HCT116 (cell line): Measurements from ENCODE around the gene OTOP2. TPM values are rescaled to one million over a fixed set of nuclear protein-coding genes. Genes with fewer than 3 reads are reported as not detected.
A peak's percentile ranks its signal among the peaks of the same experiment; 100 is the strongest.
"Not testable (repeated sequence)": the region's sequence is repeated elsewhere in the genome, so short reads cannot be mapped to it uniquely, and the experiment has no call there.

Experiments
- ATAC-seq: fragments of 200-7000 bp; cut with Tn5 transposase; 2 replicates; pipeline ENCODE4 v1.9.1; 2020; ENCODE audit warnings: mild to moderate bottlenecking, moderate library complexity
- BruUV-seq: library from RNA; stranded (reverse); fragments of 400-500 nt; replicated peaks from 2 replicates; lab custom pipeline; 2021; lab: Mats Ljungman, UMichigan
- CTCF ChIA-PET: fragments of 300-600 bp; sonication (Branson Sonifier 250); formaldehyde crosslinking; loops from one replicate; lab custom pipeline; 2021; ENCODE audit warnings: antibody characterized with exemption; lab: Charles Lee
- POLR2A ChIA-PET: fragments of 300-600, 350-600 bp; sonication (Branson Sonifier 250); formaldehyde crosslinking; loops from one replicate; lab custom pipeline; 2021; ENCODE audit warnings: antibody characterized with exemption; lab: Charles Lee
- RAD21 ChIA-PET, 2 experiments: fragments of 300-600 bp; sonication (Branson Sonifier 250); formaldehyde crosslinking; loops; one replicate each; lab custom pipeline; 2023; ENCODE audit warnings: low total read pairs in 2 of 2; ENCODE audit not compliant: uncharacterized antibody in 2 of 2, unreplicated experiment in 2 of 2, low non-redundant PET in 1 of 2; lab: Charles Lee
- DNase-seq: peaks from one replicate; pipeline ENCODE4 v3.0.0-alpha.2; 2010; ENCODE audit warnings: low read depth, low spot score
- H2AFZ ChIP-seq: fragments of 200-600 bp; shearing (Covaris generic), sonication (generic); 2 replicates; pipeline ENCODE4 v1.6.1; 2017; ENCODE audit warnings: low read depth, mixed run types, mixed read lengths, antibody characterized with exemption, low read length; ENCODE audit not compliant: poor library complexity, severe bottlenecking
- H3K27ac ChIP-seq: 2 replicates; pipeline ENCODE4 v1.5.1; 2012; ENCODE audit warnings: low read depth, low read length
- H3K27me3 ChIP-seq: fragments of 200-600 bp; sonication (generic); 2 replicates; pipeline ENCODE4 v1.6.1; 2016; ENCODE audit warnings: mixed run types, low read length, mixed read lengths; ENCODE audit not compliant: insufficient read depth
- H3K36me3 ChIP-seq, 2 experiments: fragments of 200-500 bp in 1 of 2; fragments of 200-600 bp in 1 of 2; sonication (Bioruptor generic) in 1 of 2; sonication (generic) in 1 of 2; 2 replicates each; pipeline versions ENCODE4 v1.5.1 to v1.6.1; 2014 to 2016; ENCODE audit warnings: low read length in 2 of 2, inconsistent platforms in 1 of 2, mixed read lengths in 1 of 2, mixed run types in 1 of 2; ENCODE audit not compliant: insufficient read depth in 2 of 2, control insufficient read depth in 1 of 2
- H3K4me1 ChIP-seq, 2 experiments: fragments of 200-600 bp in 1 of 2; sonication (generic) in 1 of 2; 2 replicates each; pipeline versions ENCODE4 v1.5.1 to v1.6.1; 2012 to 2017; ENCODE audit warnings: low read length in 2 of 2, inconsistent platforms in 1 of 2, mild to moderate bottlenecking in 1 of 2, mixed read lengths in 1 of 2, mixed run types in 1 of 2, moderate library complexity in 1 of 2; ENCODE audit not compliant: insufficient read depth in 2 of 2, control insufficient read depth in 1 of 2
- H3K4me2 ChIP-seq: fragments of 200-600 bp; sonication (generic); 2 replicates; pipeline ENCODE4 v1.6.1; 2017; ENCODE audit warnings: mixed run types, low read length, mixed read lengths
- H3K4me3 ChIP-seq, 2 experiments: fragments of 200-600 bp in 1 of 2; sonication (generic) in 1 of 2; replicated peaks in 1 of 2; 2 replicates each; pipeline ENCODE4 v1.5.1; 2011 to 2016; ENCODE audit warnings: low read length in 2 of 2, control low read depth in 1 of 2, low read depth in 1 of 2, mild to moderate bottlenecking in 1 of 2, mixed read lengths in 1 of 2, mixed run types in 1 of 2
- H3K79me2 ChIP-seq: fragments of 200-600 bp; sonication (generic); 2 replicates; pipeline ENCODE4 v1.6.1; 2017; ENCODE audit warnings: mild to moderate bottlenecking, mixed run types, low read length, moderate library complexity, mixed read lengths; ENCODE audit not compliant: insufficient read depth
- H3K9ac ChIP-seq: fragments of 200-600 bp; sonication (generic); 2 replicates; pipeline ENCODE4 v1.6.1; 2016; ENCODE audit warnings: low read length, mixed read lengths
- H3K9me2 ChIP-seq: fragments of 200-600 bp; sonication (generic), shearing (Covaris generic); 2 replicates; pipeline ENCODE4 v1.6.1; 2017; ENCODE audit warnings: mixed run types, mild to moderate bottlenecking, moderate library complexity; ENCODE audit not compliant: insufficient read depth
- H3K9me3 ChIP-seq, 2 experiments: fragments of 200-500 bp in 1 of 2; fragments of 200-600 bp in 1 of 2; sonication (Bioruptor generic) in 1 of 2; sonication (generic) in 1 of 2; 2 replicates each; pipeline ENCODE4 v1.6.1; 2014 to 2017; ENCODE audit warnings: low read length in 2 of 2, mixed read lengths in 2 of 2, inconsistent platforms in 1 of 2, low read depth in 1 of 2, mild to moderate bottlenecking in 1 of 2, mixed run types in 1 of 2, moderate library complexity in 1 of 2; ENCODE audit not compliant: control insufficient read depth in 1 of 2, insufficient read depth in 1 of 2
- H4K20me1 ChIP-seq: fragments of 200-600 bp; sonication (generic), shearing (Covaris generic); 2 replicates; pipeline ENCODE4 v1.6.1; 2017; ENCODE audit warnings: mixed run types, mild to moderate bottlenecking, moderate library complexity; ENCODE audit not compliant: insufficient read depth
- CBX3 ChIP-seq: IDR thresholded peaks from 2 replicates; pipeline ENCODE4 v1.6.1; 2012; ENCODE audit warnings: low read depth
- CEBPB ChIP-seq: IDR thresholded peaks from 2 replicates; pipeline ENCODE4 v1.6.1; 2012; ENCODE audit warnings: low read depth
- EGR1 ChIP-seq: IDR thresholded peaks from 2 replicates; pipeline ENCODE4 v1.6.1; 2012; ENCODE audit warnings: low read depth
- ELF1 ChIP-seq: IDR thresholded peaks from 2 replicates; pipeline ENCODE4 v1.6.1; 2012; ENCODE audit warnings: low read depth, borderline replicate concordance
- EZH2 ChIP-seq: fragments of 200-600 bp; sonication (generic); IDR thresholded peaks from 2 replicates; pipeline ENCODE4 v1.6.1; 2017; ENCODE audit warnings: antibody characterized with exemption, mixed run types
- EZH2phosphoT487 ChIP-seq: fragments of 200-600 bp; IDR thresholded peaks from 2 replicates; pipeline ENCODE4 v1.6.1; 2018; ENCODE audit warnings: antibody characterized with exemption, borderline replicate concordance
- JUND ChIP-seq: IDR thresholded peaks from 2 replicates; pipeline ENCODE4 v1.6.1; 2012
- POLR2AphosphoS5 ChIP-seq: IDR thresholded peaks from 2 replicates; pipeline ENCODE4 v1.6.1; 2011; ENCODE audit warnings: mild to moderate bottlenecking, low read depth, low read length, moderate library complexity
- RAD21 ChIP-seq: IDR thresholded peaks from 2 replicates; pipeline ENCODE4 v1.6.1; 2012; ENCODE audit warnings: low read depth, mild to moderate bottlenecking
- SIN3A ChIP-seq: IDR thresholded peaks from 2 replicates; pipeline ENCODE4 v1.6.1; 2012; ENCODE audit warnings: low read depth
- SP1 ChIP-seq: IDR thresholded peaks from 2 replicates; pipeline ENCODE4 v1.6.1; 2012; ENCODE audit warnings: low read depth
- YY1 ChIP-seq: IDR thresholded peaks from 2 replicates; pipeline ENCODE4 v1.6.1; 2011; ENCODE audit warnings: low read length, low read depth, moderate library complexity, mild to moderate bottlenecking; ENCODE audit not compliant: insufficient replicate concordance; ENCODE audit errors: extremely low read depth
- ZFX ChIP-seq: fragments of 450-650 bp; IDR thresholded peaks from 2 replicates; pipeline ENCODE4 v1.6.1; 2017
- intact Hi-C: fragments of 100-400 bp; cut with micrococcal nuclease; formaldehyde crosslinking; loops from 2 replicates; pipeline ENCODE4 v1.10.0; 2022
- total RNA-seq: library from RNA; stranded (reverse); gene quantifications from one replicate; pipeline ENCODE4 v1.2.1, GENCODE V29; 2021; ENCODE audit not compliant: unreplicated experiment
- TF ChIP-seq, protein P1 (sequence below): IDR thresholded peaks from 2 replicates; pipeline ENCODE4 v1.6.1; 2011; ENCODE audit warnings: mild to moderate bottlenecking, low read length, moderate library complexity; ENCODE audit not compliant: insufficient replicate concordance; ENCODE audit errors: extremely low read depth
- TF ChIP-seq, protein P2 (sequence below): IDR thresholded peaks from 2 replicates; pipeline ENCODE4 v1.6.1; 2012; ENCODE audit warnings: low read depth

OTOP2 gene
- total RNA-seq, 1 experiment from 2014 or later = not detected

GRCh38 chr17:74906214-74906793, 17.8 kb upstream of the OTOP2 start:
- H3K36me3 ChIP-seq, H3K9ac ChIP-seq, BruUV-seq, H3K4me3 ChIP-seq, H3K27me3 ChIP-seq, intact Hi-C loops, H3K9me2 ChIP-seq, H2AFZ ChIP-seq, H4K20me1 ChIP-seq, H3K79me2 ChIP-seq, H3K9me3 ChIP-seq: not testable (repeated sequence)
- H3K4me1 ChIP-seq = peaks cover 3 to 30% of the 10 kb centered on the region in 2 experiments
- POLR2A ChIA-PET = interaction anchor here (1.3 to 2.3 kb wide), 5 partner anchors 8 to 218 kb away, joined by 3 to 15 read pairs (median 6); partner anchors contain the start of gene FDXR
- ATAC-seq (peak; percentile 19; the same call in 1 of the 2 replicates), DNase-seq (peak; percentile 48)
- CTCF ChIA-PET = interaction anchor here (1.0 kb wide), 1 partner anchor 52 kb away, joined by 3 read pairs; no protein-coding TSS in a partner anchor
- RAD21 ChIA-PET = interaction anchor here in 1 of 2 experiments (0.7 kb wide), 1 partner anchor 31 kb away, joined by 3 read pairs; no protein-coding TSS in a partner anchor
- H3K27ac ChIP-seq = peak overlapping the region; percentile 29; the same call in 1 of the 2 replicates
- H3K4me2 ChIP-seq = 0 out of 2 replicates have a peak overlapping the region, but pooled peaks have one; percentile 6
- peak; percentile 24; the same call in 1 of the 2 replicates for TF ChIP-seq POLR2AphosphoS5
- peak; percentile 72 for TF ChIP-seq SP1

DNA sequence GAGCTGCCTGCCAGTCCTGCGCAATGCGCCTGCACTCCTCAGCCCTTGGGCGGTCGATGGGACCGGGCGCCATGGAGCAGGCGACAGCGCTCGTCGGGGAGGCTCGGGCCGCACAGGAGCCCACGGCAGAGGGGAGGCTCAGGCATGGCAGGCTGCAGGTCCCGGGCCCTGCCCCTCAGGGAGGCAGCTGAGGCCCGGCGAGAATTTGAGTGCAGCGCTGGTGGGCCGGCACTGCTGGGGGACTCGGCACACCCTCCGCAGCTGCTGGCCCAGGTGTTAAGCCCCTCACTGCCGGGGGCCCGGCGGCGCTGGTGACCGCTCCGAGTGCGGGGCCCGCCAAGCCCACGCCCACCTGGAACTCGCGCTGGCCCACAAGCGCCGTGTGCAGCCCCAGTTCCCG, 17.1 kb upstream of the OTOP2 start:
- Histone ChIP-seq H3K27ac (peak overlapping the region; percentile 29; the same call in 1 of the 2 replicates), H3K9me2 (no peaks in the 10 kb centered on the region), H3K9me3 (no peaks in the 10 kb centered on the region), H2AFZ (no peak overlapping the region), H3K27me3 (no peaks in the 10 kb centered on the region), H3K79me2 (no peaks in the 10 kb centered on the region), H3K9ac (no peak overlapping the region), H3K4me1 (peaks cover 3 to 30% of the 10 kb centered on the region in 2 experiments), H4K20me1 (no peaks in the 10 kb centered on the region), H3K36me3 (no peaks in the 10 kb centered on the region), H3K4me2 (no peak overlapping the region), H3K4me3 (no peak overlapping the region)
- no peak for DNase-seq
- intact Hi-C loops = no loop called here
- no TSS peak for BruUV-seq
- ATAC-seq = no peak
- ChIA-PET CTCF (no interaction called here), RAD21 (no interaction called here), POLR2A (interaction anchor here (2.0 kb wide), 1 partner anchor 34 kb away, joined by 15 read pairs; the partner anchor contains the start of gene FDXR)
- TF ChIP-seq EGR1 (no peak), EZH2 (no peak), ELF1 (no peak), ZFX (no peak), EZH2phosphoT487 (no peak), CBX3 (no peak), SIN3A (no peak), YY1 (no peak), POLR2AphosphoS5 (no peak), RAD21 (no peak), JUND (no peak), CEBPB (no peak), SP1 (no peak)
- TF ChIP-seq, protein P1, sequence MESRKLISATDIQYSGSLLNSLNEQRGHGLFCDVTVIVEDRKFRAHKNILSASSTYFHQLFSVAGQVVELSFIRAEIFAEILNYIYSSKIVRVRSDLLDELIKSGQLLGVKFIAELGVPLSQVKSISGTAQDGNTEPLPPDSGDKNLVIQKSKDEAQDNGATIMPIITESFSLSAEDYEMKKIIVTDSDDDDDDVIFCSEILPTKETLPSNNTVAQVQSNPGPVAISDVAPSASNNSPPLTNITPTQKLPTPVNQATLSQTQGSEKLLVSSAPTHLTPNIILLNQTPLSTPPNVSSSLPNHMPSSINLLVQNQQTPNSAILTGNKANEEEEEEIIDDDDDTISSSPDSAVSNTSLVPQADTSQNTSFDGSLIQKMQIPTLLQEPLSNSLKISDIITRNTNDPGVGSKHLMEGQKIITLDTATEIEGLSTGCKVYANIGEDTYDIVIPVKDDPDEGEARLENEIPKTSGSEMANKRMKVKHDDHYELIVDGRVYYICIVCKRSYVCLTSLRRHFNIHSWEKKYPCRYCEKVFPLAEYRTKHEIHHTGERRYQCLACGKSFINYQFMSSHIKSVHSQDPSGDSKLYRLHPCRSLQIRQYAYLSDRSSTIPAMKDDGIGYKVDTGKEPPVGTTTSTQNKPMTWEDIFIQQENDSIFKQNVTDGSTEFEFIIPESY = no peak
- TF ChIP-seq, protein P2, sequence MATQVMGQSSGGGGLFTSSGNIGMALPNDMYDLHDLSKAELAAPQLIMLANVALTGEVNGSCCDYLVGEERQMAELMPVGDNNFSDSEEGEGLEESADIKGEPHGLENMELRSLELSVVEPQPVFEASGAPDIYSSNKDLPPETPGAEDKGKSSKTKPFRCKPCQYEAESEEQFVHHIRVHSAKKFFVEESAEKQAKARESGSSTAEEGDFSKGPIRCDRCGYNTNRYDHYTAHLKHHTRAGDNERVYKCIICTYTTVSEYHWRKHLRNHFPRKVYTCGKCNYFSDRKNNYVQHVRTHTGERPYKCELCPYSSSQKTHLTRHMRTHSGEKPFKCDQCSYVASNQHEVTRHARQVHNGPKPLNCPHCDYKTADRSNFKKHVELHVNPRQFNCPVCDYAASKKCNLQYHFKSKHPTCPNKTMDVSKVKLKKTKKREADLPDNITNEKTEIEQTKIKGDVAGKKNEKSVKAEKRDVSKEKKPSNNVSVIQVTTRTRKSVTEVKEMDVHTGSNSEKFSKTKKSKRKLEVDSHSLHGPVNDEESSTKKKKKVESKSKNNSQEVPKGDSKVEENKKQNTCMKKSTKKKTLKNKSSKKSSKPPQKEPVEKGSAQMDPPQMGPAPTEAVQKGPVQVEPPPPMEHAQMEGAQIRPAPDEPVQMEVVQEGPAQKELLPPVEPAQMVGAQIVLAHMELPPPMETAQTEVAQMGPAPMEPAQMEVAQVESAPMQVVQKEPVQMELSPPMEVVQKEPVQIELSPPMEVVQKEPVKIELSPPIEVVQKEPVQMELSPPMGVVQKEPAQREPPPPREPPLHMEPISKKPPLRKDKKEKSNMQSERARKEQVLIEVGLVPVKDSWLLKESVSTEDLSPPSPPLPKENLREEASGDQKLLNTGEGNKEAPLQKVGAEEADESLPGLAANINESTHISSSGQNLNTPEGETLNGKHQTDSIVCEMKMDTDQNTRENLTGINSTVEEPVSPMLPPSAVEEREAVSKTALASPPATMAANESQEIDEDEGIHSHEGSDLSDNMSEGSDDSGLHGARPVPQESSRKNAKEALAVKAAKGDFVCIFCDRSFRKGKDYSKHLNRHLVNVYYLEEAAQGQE = no peak
